Measurements from ENCODE around the gene CCBE1.

Gene CCBE1

GRCh38 chr18:59426855-59427254, 270.4 kb downstream of the CCBE1 start:
- Histone ChIP-seq H3K36me3 (ENCODE audit: control insufficient read depth, insufficient read depth, low read length) (no peaks in the 10 kb centered on the region), H3K4me1 (ENCODE audit: control insufficient read depth, insufficient read depth, low read length) (no peaks in the 10 kb centered on the region), H3K4me3 (ENCODE audit: low read length) (no peak overlapping the region), H3K27me3 (ENCODE audit: control insufficient read depth, insufficient read depth, low read length) (no peaks in the 10 kb centered on the region), H3K9ac (ENCODE audit: low read length) (no peak overlapping the region), H3K27ac (ENCODE audit: low read depth, low read length) (no peak overlapping the region)

GRCh38 chr18:59423259-59423658, 274.0 kb downstream of the CCBE1 start:
- Histone ChIP-seq H3K4me1 (ENCODE audit: control insufficient read depth, insufficient read depth, low read length) (no peaks in the 10 kb centered on the region), H3K27me3 (ENCODE audit: control insufficient read depth, insufficient read depth, low read length) (no peaks in the 10 kb centered on the region), H3K27ac (ENCODE audit: low read depth, low read length) (no peak overlapping the region), H3K9ac (ENCODE audit: low read length) (no peak overlapping the region), H3K36me3 (ENCODE audit: control insufficient read depth, insufficient read depth, low read length) (no peaks in the 10 kb centered on the region), H3K4me3 (ENCODE audit: low read length) (no peak overlapping the region)

- Histone ChIP-seq H3K4me3 (ENCODE audit: low read length) (no peak overlapping the region), H3K27me3 (ENCODE audit: control insufficient read depth, insufficient read depth, low read length) (no peaks in the 10 kb centered on the region), H3K27ac (ENCODE audit: low read depth, low read length) (no peak overlapping the region), H3K9ac (ENCODE audit: low read length) (no peak overlapping the region), H3K4me1 (ENCODE audit: control insufficient read depth, insufficient read depth, low read length) (no peaks in the 10 kb centered on the region), H3K36me3 (ENCODE audit: control insufficient read depth, insufficient read depth, low read length) (no peaks in the 10 kb centered on the region)
These were observed 277.0 kb downstream of the CCBE1 start for GRCh38 chr18:59420244-59420643.

DNA sequence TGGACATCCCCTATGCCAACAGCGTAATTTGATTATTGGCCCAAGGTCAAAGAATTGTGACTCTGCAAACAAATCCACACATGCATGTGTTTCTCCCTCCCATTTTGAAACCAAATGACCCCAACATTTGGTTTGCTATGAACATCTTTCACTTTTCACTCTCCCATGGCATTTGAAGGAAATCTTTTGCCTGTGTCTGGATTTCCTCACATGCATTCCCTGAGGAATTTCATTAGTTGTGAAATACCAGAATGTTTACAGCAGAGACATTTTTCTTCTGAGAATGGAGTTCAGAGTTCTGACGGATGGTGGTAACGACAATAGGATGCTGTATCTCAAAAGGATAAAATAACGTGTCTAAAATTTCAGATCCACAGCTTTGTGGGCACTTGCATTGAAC, 277.8 kb downstream of the CCBE1 start:
- Histone ChIP-seq H3K27me3 (ENCODE audit: control insufficient read depth, insufficient read depth, low read length) (no peaks in the 10 kb centered on the region), H3K27ac (ENCODE audit: low read depth, low read length) (no peak overlapping the region), H3K4me3 (ENCODE audit: low read length) (no peak overlapping the region), H3K9ac (ENCODE audit: low read length) (no peak overlapping the region), H3K4me1 (ENCODE audit: control insufficient read depth, insufficient read depth, low read length) (no peaks in the 10 kb centered on the region), H3K36me3 (ENCODE audit: control insufficient read depth, insufficient read depth, low read length) (no peaks in the 10 kb centered on the region)

DNA sequence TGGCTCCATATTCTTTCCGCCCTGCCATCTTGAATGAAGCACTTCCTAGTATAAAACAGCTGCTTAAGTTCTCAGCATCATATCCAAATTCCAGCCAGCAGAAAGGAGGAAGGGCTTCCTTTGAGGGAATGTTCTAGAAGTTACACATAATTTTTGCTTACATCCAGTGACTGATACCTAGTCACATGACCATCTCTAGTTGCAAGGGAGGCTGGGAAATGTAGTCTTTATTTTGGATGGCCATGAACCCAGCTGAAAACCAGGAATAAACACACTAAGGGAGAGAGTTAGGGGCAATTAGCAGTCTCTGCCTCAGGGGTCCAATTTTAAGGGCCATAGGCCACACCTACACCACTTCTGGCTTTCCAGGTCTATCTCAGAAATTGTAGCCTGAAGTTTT, 280.4 kb downstream of the CCBE1 start:
- Histone ChIP-seq H3K27me3 (ENCODE audit: control insufficient read depth, insufficient read depth, low read length) (no peaks in the 10 kb centered on the region), H3K9ac (ENCODE audit: low read length) (no peak overlapping the region), H3K27ac (ENCODE audit: low read depth, low read length) (no peak overlapping the region), H3K4me3 (ENCODE audit: low read length) (no peak overlapping the region), H3K36me3 (ENCODE audit: control insufficient read depth, insufficient read depth, low read length) (no peaks in the 10 kb centered on the region), H3K4me1 (ENCODE audit: control insufficient read depth, insufficient read depth, low read length) (no peaks in the 10 kb centered on the region)

GRCh38 chr18:59414111-59414653, 283.0 kb downstream of the CCBE1 start:
- Histone ChIP-seq H3K27ac (ENCODE audit: low read depth, low read length) (no peak overlapping the region), H3K36me3 (ENCODE audit: control insufficient read depth, insufficient read depth, low read length) (no peaks in the 10 kb centered on the region), H3K4me3 (ENCODE audit: low read length) (no peak overlapping the region), H3K27me3 (ENCODE audit: control insufficient read depth, insufficient read depth, low read length) (no peaks in the 10 kb centered on the region), H3K9ac (ENCODE audit: low read length) (no peak overlapping the region), H3K4me1 (ENCODE audit: control insufficient read depth, insufficient read depth, low read length) (no peaks in the 10 kb centered on the region)

DNA sequence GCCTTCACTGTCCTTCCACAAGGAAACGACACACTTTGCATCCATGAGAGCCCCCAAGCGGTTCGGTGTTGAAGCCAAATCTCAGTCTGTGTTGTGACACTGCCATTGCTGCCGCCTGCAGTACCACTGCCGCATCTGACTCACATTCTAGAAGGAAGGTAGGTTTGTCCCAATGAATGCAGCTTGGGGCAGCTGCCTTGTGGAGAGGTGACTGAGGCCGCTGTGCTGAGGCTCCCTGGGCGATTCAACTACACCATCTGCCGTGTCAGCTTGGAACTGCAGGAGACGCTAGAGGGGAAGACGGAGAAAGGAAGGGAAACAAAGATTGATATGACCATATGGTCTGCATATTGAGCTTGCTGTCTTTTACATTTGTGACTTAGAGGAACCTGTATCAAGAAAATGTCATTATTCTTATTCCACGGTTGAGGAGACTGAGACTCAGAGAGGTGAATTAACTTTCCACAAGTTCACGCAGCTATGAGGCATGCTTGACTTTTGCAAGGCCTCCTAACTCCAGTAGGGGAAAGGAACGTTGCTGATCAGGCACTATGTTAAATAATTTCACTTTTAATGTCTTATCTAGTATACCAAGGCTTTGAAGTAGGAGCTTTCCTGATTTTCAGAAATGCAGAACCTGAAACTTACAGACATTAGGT, 294.7 kb downstream of the CCBE1 start:
- H3K27me3 ChIP-seq (ENCODE audit: control insufficient read depth, insufficient read depth, low read length) = no peaks in the 10 kb centered on the region
- H3K36me3 ChIP-seq (ENCODE audit: control insufficient read depth, insufficient read depth, low read length) = no peaks in the 10 kb centered on the region
- H3K27ac ChIP-seq (ENCODE audit: low read depth, low read length) = no peak overlapping the region
- no peaks in the 10 kb centered on the region for H3K4me1 ChIP-seq (ENCODE audit: control insufficient read depth, insufficient read depth, low read length)
- no peak overlapping the region for H3K9ac ChIP-seq (ENCODE audit: low read length)
- no peak overlapping the region for H3K4me3 ChIP-seq (ENCODE audit: low read length)

DNA sequence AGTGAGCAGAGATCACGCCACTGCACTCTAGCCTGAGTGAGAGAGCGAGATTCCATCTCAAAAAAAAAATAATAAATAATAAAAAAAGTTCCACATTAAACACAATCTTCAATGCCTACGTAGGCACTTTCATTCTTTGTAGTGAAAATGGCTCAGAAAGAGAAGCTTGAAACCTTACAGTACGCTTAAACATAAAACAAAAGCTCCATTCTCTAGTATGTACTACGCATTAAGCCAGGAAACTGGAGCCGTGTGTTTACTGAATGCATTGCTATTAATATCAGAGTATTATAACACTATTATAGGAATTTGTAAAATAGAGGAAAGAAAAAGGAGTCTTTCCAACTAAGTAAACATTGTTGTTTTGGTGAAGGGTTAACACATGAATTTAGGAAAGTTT, 296.8 kb downstream of the CCBE1 start:
- no peaks in the 10 kb centered on the region for H3K4me1 ChIP-seq (ENCODE audit: control insufficient read depth, insufficient read depth, low read length)
- no peak overlapping the region for H3K4me3 ChIP-seq (ENCODE audit: low read length)
- H3K27me3 ChIP-seq (ENCODE audit: control insufficient read depth, insufficient read depth, low read length) = no peaks in the 10 kb centered on the region
- no peak overlapping the region for H3K27ac ChIP-seq (ENCODE audit: low read depth, low read length)
- no peak overlapping the region for H3K9ac ChIP-seq (ENCODE audit: low read length)
- H3K36me3 ChIP-seq (ENCODE audit: control insufficient read depth, insufficient read depth, low read length) = no peaks in the 10 kb centered on the region

GRCh38 chr18:59395226-59396175, 301.7 kb downstream of the CCBE1 start:
- no peaks in the 10 kb centered on the region for H3K36me3 ChIP-seq (ENCODE audit: control insufficient read depth, insufficient read depth, low read length)

DNA sequence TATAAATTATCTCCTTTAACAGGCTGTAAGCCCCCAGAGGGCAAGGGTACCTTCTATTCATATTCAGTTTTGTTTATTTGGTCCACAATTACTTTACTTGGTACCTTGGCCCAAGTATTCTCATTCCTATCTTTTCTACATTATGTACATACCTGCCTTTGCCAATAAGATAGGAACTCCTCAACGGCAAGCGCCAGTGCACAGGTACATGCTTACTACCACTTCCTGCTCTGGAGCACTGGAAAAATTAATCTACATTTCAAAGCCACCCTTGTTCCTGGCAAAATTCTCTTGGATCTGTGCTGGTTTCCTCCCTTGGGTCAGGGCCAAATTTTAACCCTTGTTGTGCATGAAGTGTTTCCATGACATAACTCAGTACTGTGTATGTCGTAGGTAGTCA, 303.8 kb downstream of the CCBE1 start:
- Histone ChIP-seq H3K4me3 (ENCODE audit: low read length) (no peak overlapping the region), H3K27me3 (ENCODE audit: control insufficient read depth, insufficient read depth, low read length) (no peaks in the 10 kb centered on the region), H3K36me3 (ENCODE audit: control insufficient read depth, insufficient read depth, low read length) (no peaks in the 10 kb centered on the region), H3K4me1 (ENCODE audit: control insufficient read depth, insufficient read depth, low read length) (no peaks in the 10 kb centered on the region), H3K27ac (ENCODE audit: low read depth, low read length) (no peak overlapping the region), H3K9ac (ENCODE audit: low read length) (no peak overlapping the region)

More at GRCh38 chr18:59395226-59396175, 301.7 kb downstream of the CCBE1 start:
- no peak overlapping the region for H3K27ac ChIP-seq (ENCODE audit: low read depth, low read length)
- no peak overlapping the region for H3K4me3 ChIP-seq (ENCODE audit: low read length)
- H3K27me3 ChIP-seq (ENCODE audit: control insufficient read depth, insufficient read depth, low read length) = no peaks in the 10 kb centered on the region
- H3K4me1 ChIP-seq (ENCODE audit: control insufficient read depth, insufficient read depth, low read length) = no peaks in the 10 kb centered on the region
- H3K9ac ChIP-seq (ENCODE audit: low read length) = no peak overlapping the region

DNA sequence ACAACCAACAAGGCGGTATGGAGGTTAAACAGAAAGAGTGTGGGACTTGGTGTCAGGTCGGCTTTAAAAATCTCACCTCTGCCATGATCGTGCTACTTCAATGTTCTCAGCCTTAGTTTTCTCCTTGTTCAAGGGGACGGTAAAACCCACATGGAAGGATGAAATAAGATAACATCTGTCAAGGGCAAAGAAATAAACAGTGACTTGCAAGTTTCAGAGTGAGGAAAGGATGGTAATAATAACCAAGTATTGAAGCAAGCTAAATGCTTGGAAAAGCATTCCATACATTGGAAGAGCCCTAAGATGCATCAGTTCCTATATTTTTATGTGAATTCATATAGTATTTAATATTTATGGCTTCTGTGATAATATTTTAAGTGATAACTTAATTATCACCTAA, 308.4 kb downstream of the CCBE1 start:
- Histone ChIP-seq H3K9ac (ENCODE audit: low read length) (no peak overlapping the region), H3K4me3 (ENCODE audit: low read length) (no peak overlapping the region), H3K36me3 (ENCODE audit: control insufficient read depth, insufficient read depth, low read length) (no peaks in the 10 kb centered on the region), H3K27ac (ENCODE audit: low read depth, low read length) (no peak overlapping the region), H3K4me1 (ENCODE audit: control insufficient read depth, insufficient read depth, low read length) (no peaks in the 10 kb centered on the region), H3K27me3 (ENCODE audit: control insufficient read depth, insufficient read depth, low read length) (no peaks in the 10 kb centered on the region)

- Histone ChIP-seq H3K27me3 (ENCODE audit: control insufficient read depth, insufficient read depth, low read length) (no peaks in the 10 kb centered on the region), H3K27ac (ENCODE audit: low read depth, low read length) (no peak overlapping the region), H3K9ac (ENCODE audit: low read length) (no peak overlapping the region), H3K4me1 (ENCODE audit: control insufficient read depth, insufficient read depth, low read length) (no peaks in the 10 kb centered on the region), H3K36me3 (ENCODE audit: control insufficient read depth, insufficient read depth, low read length) (no peaks in the 10 kb centered on the region), H3K4me3 (ENCODE audit: low read length) (no peak overlapping the region)
These were observed 309.3 kb downstream of the CCBE1 start for GRCh38 chr18:59387687-59388565.

Data from rectal smooth muscle tissue (tissue), 1 donor.